HG03457 (cell line): Measurements from ENCODE around the gene ADGB.

Experiments used
- ATAC-seq: cut with Tn5 transposase; IDR thresholded peaks from one replicate; pipeline ENCODE4 v1.9.1; 2021; ENCODE audit warnings: moderate number of reproducible peaks; ENCODE audit not compliant: unreplicated experiment

ADGB gene

DNA sequence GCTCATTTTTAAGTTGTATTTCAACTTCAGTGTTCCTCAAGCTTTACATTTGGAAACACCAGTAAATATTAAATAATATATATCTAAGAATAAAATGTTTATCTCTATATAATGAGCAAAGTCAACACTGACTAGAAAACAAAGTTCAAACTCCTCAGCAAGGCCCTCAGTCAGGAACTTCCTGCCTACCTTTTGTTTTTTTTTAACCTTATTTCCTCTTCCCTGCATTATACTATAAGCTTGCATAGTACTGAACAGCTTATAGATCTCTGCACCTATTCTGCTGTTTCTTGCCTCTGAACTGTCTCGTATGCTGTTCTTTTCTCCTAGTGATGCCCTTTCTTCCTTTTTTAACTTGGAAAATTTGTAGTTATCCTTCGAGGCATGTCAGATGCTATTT, 29.6 kb downstream of the ADGB start:
- no peak for ATAC-seq

DNA sequence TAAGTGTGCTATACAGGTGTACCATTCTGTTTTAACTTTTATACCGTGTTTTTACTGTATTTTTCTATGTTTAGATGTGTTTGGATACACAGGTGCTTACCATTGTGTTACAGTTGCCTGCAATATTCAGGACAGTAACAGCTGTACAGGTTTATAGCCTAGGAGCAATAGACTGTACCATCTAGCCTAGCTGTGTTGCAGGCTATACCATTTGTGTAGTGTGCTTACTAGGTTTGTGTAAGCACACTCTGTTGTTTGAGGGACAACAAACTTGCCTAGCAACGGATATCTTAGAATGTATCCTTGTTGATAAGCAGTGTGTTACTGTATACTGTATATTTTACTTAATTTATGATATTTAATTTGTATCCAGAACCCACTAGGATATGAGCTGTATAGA, 35.2 kb downstream of the ADGB start:
- no peak for ATAC-seq

- ATAC-seq: no peak
These were observed 36.4 kb downstream of the ADGB start for GRCh38 chr6:146635165-146635564.

GRCh38 chr6:146636481-146636880, 37.7 kb downstream of the ADGB start:
- no peak for ATAC-seq

- no peak for ATAC-seq
These were observed 44.1 kb downstream of the ADGB start for GRCh38 chr6:146642921-146643320.

- no peak for ATAC-seq
These were observed 52.2 kb downstream of the ADGB start for GRCh38 chr6:146650799-146651481.

DNA sequence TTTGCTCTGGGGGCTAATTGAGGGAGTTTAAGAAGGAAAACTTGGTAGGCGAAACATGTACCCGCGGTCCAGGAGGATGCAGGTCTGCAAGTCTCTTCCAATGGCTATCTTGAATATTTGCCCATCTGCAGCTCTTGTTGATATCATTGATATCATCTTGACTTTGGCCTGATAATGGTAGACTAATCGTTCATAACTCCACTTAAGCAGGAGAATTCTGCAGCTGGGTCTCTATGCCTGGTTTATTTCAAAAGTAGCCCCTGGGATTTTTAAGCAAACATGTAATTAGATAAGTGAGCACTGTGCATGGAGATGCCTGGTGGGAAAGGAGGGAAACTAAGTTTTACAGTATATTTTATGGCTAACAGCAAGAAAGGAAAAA, 52.7 kb downstream of the ADGB start:
- no peak for ATAC-seq

- no peak for ATAC-seq
These were observed 58.7 kb downstream of the ADGB start for GRCh38 chr6:146657432-146657831.

GRCh38 chr6:146664871-146665360, 66.1 kb downstream of the ADGB start:
- no peak for ATAC-seq

DNA sequence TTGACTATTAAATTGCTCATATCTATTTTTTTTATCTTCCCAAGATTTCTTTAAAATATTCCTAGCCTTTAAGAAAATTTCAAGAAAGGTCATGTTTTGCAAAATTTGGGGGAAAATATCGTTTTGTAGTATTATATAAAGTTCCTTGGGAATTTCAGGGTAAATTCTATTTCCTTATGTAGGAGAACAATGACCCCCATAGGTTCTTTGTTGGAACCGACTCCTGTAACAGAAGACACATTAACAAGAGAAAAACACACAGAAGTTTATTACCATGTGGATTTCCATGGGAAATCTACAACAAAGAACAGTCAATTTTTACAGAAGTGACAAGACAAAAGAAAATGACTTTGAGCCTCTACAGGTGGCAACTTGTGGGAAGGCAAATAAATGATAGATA, 68.1 kb downstream of the ADGB start:
- no peak for ATAC-seq

DNA sequence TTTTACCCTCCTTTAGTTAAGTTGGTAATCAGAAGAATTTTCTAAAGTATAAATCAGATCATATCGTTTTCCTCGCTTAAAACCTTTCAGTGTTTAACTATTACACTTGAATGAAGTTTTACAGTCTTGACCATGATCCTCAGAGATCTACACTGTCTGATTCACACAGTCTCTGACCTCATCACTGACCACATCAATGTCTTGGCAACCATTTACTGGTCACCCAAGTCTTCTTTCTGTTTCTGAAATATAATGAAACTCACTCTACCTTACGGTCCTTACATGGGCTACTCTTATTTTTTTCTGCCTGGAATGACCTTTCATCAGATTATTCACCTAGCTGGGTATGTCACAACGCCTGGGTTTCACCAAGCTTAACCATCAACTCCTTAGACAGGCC, 71.4 kb downstream of the ADGB start:
- ATAC-seq: no peak

GRCh38 chr6:146673069-146673468, 74.3 kb downstream of the ADGB start:
- ATAC-seq: no peak

DNA sequence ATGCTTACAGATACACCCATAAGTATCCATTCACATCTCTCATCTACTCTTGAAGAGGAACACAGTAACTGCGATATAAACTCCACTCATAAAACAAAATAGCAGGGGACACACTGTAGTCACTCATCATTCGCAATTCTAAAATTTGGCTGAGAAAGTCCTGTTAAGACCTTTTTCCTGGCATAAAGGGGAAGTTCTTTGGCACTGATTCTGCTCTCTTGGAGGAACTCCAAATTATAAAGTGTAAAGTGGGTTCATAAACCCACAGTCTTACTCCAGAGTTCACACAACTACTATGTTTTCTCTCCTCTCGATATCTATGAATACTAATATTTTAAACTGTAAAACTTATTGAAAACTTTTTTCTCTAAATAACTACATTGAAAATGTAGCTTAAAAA, 80.6 kb downstream of the ADGB start:
- no peak for ATAC-seq

- ATAC-seq: no peak
These were observed 84.1 kb downstream of the ADGB start for GRCh38 chr6:146682919-146683318.

DNA sequence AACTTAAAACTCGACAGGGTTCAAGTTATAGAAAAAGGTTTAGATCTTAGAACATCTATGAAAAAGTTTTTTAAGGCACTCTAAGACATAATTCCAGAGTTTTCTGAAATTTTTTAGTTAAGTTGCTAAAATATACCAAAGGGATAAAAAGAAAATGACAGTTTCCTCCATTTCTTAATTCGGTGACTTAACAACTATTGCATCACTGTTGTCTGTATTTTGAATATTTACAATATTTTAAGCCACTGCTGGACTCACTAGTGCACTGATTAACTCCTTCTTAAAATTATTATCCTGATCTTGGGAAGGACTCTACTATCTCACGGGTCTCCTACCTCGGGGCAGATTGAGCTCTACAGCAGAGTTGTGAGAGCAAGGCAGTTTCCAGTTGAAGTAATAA, 91.0 kb downstream of the ADGB start:
- no peak for ATAC-seq

DNA sequence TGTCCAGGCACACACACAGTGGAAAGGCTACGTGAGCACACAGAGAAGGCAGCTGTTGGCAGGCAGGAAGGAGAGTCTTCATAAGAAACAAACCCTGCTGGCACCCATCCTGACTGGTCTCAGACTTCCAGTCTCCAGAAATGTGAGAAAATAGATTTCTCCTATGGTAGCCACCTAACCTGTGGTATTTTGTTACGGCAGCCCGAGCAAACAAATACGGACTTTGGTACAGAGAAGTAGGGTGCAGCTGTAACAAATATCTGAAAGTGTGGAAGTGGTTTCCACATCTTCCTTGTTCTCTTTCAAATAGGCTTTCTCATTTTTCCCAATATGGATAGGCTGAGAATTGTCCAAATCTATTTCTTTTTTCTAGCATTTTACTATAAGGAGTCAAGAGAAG, 94.6 kb downstream of the ADGB start:
- no peak for ATAC-seq

DNA sequence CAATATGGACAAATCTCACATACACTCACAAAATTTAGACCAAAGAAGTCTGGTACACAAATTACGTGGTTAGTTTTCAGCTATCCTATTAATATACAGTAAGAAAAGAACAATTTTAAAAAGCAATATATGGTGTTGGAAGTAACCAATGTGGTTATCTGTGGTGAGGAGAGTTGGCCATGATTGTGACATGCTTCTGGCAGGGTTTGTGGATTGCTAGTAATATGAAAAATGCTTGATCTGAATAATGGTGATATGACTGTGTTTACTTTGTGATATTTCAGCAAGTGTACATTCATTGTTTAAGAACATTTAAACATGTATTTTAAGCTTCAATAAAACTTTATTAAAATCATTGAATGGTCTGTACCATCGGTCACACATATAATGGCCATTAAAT, 99.1 kb downstream of the ADGB start:
- no peak for ATAC-seq

DNA sequence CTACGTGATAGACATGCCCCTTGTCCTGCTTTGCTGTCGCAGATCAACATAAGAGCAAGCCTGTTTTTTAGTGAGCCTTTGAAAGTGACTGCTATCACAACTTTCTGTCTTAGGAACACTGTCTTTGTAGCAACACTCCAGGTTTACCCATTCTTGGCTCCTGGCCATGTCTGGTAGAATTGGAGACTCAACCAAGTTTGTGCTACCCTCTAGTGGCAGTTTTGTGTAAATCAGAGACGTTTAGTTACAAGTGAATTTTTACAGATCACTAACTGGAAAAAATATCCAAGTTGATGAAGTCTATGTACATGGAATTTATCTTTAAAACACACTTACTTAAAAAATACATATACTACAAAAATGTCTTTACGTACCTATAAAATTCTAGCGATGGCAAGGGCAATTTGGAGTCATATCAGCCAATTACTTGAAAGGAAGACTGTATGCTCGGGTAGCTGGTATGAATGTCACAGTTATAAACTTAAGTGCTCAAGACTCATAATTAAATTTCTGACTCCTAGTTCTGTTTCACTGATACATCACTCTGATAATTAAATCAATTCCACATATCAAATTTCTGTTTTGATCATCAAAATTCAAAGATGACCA, 101.4 kb downstream of the ADGB start:
- ATAC-seq: peak; percentile 70

- no peak for ATAC-seq
These were observed 102.9 kb downstream of the ADGB start for GRCh38 chr6:146701632-146702031.

GRCh38 chr6:146709036-146709622, 110.4 kb downstream of the ADGB start:
- no peak for ATAC-seq

DNA sequence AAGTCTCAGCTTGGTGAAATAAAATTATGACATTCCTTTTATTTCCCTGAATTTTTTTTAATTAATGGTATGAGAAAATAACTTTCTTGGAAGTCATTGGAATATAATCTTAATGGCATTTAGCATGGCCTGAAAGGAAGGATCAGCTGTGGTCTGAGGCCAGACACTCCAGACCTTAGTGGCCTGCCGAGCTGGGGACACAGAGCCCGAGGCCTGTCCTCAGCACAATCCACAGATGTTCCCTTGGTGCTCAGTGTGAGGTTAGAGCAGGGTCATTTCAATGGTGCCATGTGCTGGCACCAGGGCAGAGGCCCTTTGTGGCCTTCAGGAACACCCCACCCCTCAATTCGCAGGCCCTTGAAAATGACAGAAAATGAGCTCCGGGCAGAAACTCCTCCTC, 120.6 kb downstream of the ADGB start:
- no peak for ATAC-seq

GRCh38 chr6:146739696-146740095, 140.9 kb downstream of the ADGB start:
- no peak for ATAC-seq
